HepG2 (cell line): ENCODE data around the gene UBALD1. TPM values are rescaled to one million over a fixed set of nuclear protein-coding genes. Genes with fewer than 3 reads are reported as not detected.

Experiments
- KMT2B ChIP-seq: IDR thresholded peaks from 2 replicates; pipeline ENCODE4 v1.6.1; 2016; ENCODE audit warnings: missing genetic modification reagents, missing compliant biosample characterization
- MAF1 ChIP-seq: sonication (generic); formaldehyde crosslinking; IDR thresholded peaks from 2 replicates; pipeline ENCODE4 v1.5.0; 2020; ENCODE audit warnings: missing genetic modification reagents, borderline replicate concordance
- MZF1 ChIP-seq: sonication (generic); formaldehyde crosslinking; IDR thresholded peaks from 2 replicates; pipeline ENCODE4 v1.8.1; 2023; ENCODE audit warnings: mild to moderate bottlenecking, missing genetic modification reagents, borderline replicate concordance
- SIN3B ChIP-seq: fragments of 150-350 bp; IDR thresholded peaks from 2 replicates; pipeline ENCODE4 v1.6.1; 2014; ENCODE audit warnings: low read length
- ZNF230 ChIP-seq: sonication (generic); formaldehyde crosslinking; IDR thresholded peaks from 2 replicates; pipeline ENCODE4 v1.4.0; 2020; ENCODE audit warnings: mild to moderate bottlenecking, missing genetic modification reagents
- ZNF251 ChIP-seq: sonication (generic); formaldehyde crosslinking; IDR thresholded peaks from 2 replicates; pipeline ENCODE4 v1.9.0; 2021; ENCODE audit warnings: mild to moderate bottlenecking, missing genetic modification reagents
- ZNF256 ChIP-seq: sonication (generic); formaldehyde crosslinking; conservative IDR thresholded peaks from 2 replicates; pipeline ENCODE4 v1.4.0; 2020; ENCODE audit warnings: missing genetic modification reagents
- ZNF274 ChIP-seq: sonication (generic); formaldehyde crosslinking; IDR thresholded peaks from 2 replicates; pipeline ENCODE4 v1.5.1; 2020; ENCODE audit warnings: mild to moderate bottlenecking, missing genetic modification reagents
- ZNF670 ChIP-seq: sonication (generic); formaldehyde crosslinking; IDR thresholded peaks from 2 replicates; pipeline ENCODE4 v1.8.0; 2022; ENCODE audit warnings: mild to moderate bottlenecking, missing genetic modification reagents, borderline replicate concordance
- ZNF747 ChIP-seq: sonication (generic); formaldehyde crosslinking; IDR thresholded peaks from 2 replicates; pipeline ENCODE4 v1.8.1; 2023; ENCODE audit warnings: missing genetic modification reagents, mild to moderate bottlenecking, borderline replicate concordance
- polyA plus RNA-seq, 8 experiments: library from polyadenylated mRNA; depleted of rRNA in 3 of 8; stranded (reverse) in 7 of 8; unstranded in 1 of 8; fragments of >200 nt; fragmentation: Illumina TruSeq in 4 of 8; extraction: Trizol in 4 of 8; gene quantifications; 2 replicates each; pipeline versions ENCODE4 v1.2.1 to v1.2.3, GENCODE V29; 2011 to 2016; ENCODE audit warnings: low read depth in 4 of 8, missing spikeins in 1 of 8, mixed read lengths in 1 of 8; ENCODE audit not compliant: insufficient read depth in 1 of 8
- total RNA-seq, 5 experiments: library from RNA; depleted of rRNA; stranded (reverse); fragments of >200 nt; fragmentation: Illumina TruSeq; extraction: Trizol; gene quantifications; 2 replicates each; pipeline ENCODE4 v1.2.3, GENCODE V29; 2016; ENCODE audit warnings: low read depth in 1 of 5
- TF ChIP-seq, protein P1 (sequence below): sonication (generic); formaldehyde crosslinking; IDR thresholded peaks from 2 replicates; pipeline ENCODE4 v1.4.0; 2020; ENCODE audit warnings: missing genetic modification reagents
- TF ChIP-seq, protein P2 (sequence below): sonication (generic); formaldehyde crosslinking; IDR thresholded peaks from 2 replicates; pipeline ENCODE4 v1.5.0; 2020; ENCODE audit warnings: missing genetic modification reagents
- TF ChIP-seq, protein P3 (sequence below): IDR thresholded peaks from 2 replicates; pipeline ENCODE4 v1.6.1; 2012; ENCODE audit warnings: low read depth, low read length, improper control_type of control experiment
- TF ChIP-seq, protein P4 (sequence below): sonication (generic); formaldehyde crosslinking; IDR thresholded peaks from 2 replicates; pipeline ENCODE4 v1.5.1; 2020; ENCODE audit warnings: missing genetic modification reagents, mild to moderate bottlenecking, borderline replicate concordance
- TF ChIP-seq, protein P5 (sequence below): sonication (generic); formaldehyde crosslinking; IDR thresholded peaks from 2 replicates; pipeline ENCODE4 v1.5.1; 2020; ENCODE audit warnings: missing genetic modification reagents, mild to moderate bottlenecking, borderline replicate concordance

UBALD1 gene
- total and polyA plus RNA-seq, 2 of the 13 experiments (the other 11 are each of a cell fraction or from before 2014, with no cell fraction given) = 6.8 to 12.3 TPM

DNA sequence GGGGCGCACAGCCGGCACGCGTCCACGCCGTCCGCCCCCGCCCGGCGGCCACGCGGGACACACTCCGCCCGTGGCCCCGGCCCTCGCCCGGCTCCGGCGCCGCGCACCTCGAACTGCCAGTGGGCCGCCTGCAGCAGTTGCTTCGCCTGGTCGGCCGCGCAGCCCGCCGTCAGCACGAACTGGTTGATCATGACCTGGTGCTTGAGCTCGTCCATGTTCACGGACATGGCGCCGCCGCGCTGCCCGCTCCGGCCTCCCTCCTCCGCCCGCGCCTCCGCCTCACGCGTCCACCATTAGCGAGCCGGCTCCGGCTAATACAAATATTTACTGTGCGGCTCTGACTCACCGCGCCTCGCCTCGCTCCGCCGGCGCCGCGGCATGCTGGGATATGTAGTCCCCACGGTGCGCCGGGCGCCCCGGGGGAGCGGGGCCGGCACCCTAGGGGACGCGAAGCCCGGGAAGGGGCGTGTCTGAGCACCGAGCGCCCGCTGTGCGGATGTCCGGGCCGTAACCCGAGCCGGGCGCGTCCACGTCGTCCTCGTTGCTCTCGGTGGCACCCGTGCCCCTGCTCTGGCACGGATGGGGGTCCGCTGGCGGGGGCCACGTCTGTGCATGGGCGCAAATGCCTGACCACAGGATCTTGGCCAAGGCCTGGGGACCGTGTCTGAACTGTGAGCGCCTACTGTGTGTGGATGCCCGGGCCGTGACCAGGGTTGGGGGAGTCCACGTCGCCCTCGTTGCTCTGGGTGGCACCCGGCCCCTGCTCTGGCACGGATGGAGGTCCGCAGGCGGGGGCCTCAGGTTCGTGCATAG lies at the start of gene UBALD1 (continued):
- TF ChIP-seq ZNF274 (CRISPR knock-in tag) (no peak; the same call in 1 of the 2 replicates), ZNF256 (CRISPR knock-in tag) (0 out of 2 replicates have a peak, but pooled peaks have one; percentile 49), ZNF230 (CRISPR knock-in tag) (0 out of 2 replicates have a peak, but pooled peaks have one; percentile 58), MAF1 (CRISPR knock-in tag) (peak; percentile 89), ZNF251 (CRISPR knock-in tag) (0 out of 2 replicates have a peak, but pooled peaks have one; percentile 65), ZNF670 (0 out of 2 replicates have a peak, but pooled peaks have one; percentile 12), SIN3B (no peak; the same call in 1 of the 2 replicates), ZNF747 (CRISPR knock-in tag) (peak; percentile 79; the same call in 1 of the 2 replicates), MZF1 (CRISPR knock-in tag) (no peak), KMT2B (CRISPR knock-in tag) (peak; percentile 57; the same call in 1 of the 2 replicates)
- TF ChIP-seq, protein P1, sequence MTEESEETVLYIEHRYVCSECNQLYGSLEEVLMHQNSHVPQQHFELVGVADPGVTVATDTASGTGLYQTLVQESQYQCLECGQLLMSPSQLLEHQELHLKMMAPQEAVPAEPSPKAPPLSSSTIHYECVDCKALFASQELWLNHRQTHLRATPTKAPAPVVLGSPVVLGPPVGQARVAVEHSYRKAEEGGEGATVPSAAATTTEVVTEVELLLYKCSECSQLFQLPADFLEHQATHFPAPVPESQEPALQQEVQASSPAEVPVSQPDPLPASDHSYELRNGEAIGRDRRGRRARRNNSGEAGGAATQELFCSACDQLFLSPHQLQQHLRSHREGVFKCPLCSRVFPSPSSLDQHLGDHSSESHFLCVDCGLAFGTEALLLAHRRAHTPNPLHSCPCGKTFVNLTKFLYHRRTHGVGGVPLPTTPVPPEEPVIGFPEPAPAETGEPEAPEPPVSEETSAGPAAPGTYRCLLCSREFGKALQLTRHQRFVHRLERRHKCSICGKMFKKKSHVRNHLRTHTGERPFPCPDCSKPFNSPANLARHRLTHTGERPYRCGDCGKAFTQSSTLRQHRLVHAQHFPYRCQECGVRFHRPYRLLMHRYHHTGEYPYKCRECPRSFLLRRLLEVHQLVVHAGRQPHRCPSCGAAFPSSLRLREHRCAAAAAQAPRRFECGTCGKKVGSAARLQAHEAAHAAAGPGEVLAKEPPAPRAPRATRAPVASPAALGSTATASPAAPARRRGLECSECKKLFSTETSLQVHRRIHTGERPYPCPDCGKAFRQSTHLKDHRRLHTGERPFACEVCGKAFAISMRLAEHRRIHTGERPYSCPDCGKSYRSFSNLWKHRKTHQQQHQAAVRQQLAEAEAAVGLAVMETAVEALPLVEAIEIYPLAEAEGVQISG (CRISPR knock-in tag) = peak; percentile 85
- TF ChIP-seq, protein P2, sequence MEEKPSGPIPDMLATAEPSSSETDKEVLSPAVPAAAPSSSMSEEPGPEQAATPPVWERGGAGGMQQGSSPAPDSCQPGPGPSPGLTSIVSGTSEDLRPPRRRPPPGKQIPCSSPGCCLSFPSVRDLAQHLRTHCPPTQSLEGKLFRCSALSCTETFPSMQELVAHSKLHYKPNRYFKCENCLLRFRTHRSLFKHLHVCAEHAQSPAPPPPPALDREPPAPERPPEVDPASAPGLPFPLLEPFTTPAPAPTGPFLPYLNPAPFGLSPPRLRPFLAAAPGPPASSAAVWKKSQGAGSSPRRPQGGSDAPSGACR = no peak
- TF ChIP-seq, protein P3, sequence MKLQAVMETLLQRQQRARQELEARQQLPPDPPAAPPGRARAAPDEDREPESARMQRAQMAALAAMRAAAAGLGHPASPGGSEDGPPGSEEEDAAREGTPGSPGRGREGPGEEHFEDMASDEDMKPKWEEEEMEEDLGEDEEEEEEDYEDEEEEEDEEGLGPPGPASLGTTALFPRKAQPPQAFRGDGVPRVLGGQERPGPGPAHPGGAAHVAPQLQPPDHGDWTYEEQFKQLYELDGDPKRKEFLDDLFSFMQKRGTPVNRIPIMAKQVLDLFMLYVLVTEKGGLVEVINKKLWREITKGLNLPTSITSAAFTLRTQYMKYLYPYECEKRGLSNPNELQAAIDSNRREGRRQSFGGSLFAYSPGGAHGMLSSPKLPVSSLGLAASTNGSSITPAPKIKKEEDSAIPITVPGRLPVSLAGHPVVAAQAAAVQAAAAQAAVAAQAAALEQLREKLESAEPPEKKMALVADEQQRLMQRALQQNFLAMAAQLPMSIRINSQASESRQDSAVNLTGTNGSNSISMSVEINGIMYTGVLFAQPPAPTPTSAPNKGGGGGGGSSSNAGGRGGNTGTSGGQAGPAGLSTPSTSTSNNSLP = no peak
- TF ChIP-seq, protein P4, sequence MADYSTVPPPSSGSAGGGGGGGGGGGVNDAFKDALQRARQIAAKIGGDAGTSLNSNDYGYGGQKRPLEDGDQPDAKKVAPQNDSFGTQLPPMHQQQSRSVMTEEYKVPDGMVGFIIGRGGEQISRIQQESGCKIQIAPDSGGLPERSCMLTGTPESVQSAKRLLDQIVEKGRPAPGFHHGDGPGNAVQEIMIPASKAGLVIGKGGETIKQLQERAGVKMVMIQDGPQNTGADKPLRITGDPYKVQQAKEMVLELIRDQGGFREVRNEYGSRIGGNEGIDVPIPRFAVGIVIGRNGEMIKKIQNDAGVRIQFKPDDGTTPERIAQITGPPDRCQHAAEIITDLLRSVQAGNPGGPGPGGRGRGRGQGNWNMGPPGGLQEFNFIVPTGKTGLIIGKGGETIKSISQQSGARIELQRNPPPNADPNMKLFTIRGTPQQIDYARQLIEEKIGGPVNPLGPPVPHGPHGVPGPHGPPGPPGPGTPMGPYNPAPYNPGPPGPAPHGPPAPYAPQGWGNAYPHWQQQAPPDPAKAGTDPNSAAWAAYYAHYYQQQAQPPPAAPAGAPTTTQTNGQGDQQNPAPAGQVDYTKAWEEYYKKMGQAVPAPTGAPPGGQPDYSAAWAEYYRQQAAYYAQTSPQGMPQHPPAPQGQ (CRISPR knock-in tag) = no peak
- TF ChIP-seq, protein P5, sequence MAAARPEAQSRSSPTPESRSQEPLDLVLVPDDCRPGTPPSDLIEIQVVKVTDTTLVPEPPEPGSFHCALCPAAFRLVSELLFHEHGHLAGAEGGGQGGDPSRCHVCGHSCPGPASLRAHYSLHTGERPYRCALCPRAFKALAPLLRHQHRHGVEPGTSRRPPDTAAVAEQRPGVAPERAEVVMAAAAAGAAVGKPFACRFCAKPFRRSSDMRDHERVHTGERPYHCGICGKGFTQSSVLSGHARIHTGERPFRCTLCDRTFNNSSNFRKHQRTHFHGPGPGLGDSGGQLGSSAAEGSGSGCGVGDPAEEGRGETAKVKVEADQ (CRISPR knock-in tag) = no peak
